HG03521 (cell line): ENCODE measurements around the gene SLC12A5.
"Not testable (repeated sequence)": the region's sequence is repeated elsewhere in the genome, so short reads cannot be mapped to it uniquely, and the experiment has no call there.

Experiments used
- ATAC-seq: cut with Tn5 transposase; IDR thresholded peaks from one replicate; pipeline ENCODE4 v1.9.1; 2021; ENCODE audit warnings: mild to moderate bottlenecking, moderate library complexity; ENCODE audit not compliant: unreplicated experiment

The SLC12A5 gene

GRCh38 chr20:46073443-46073842, 44.4 kb downstream of the SLC12A5 start:
- no peak for ATAC-seq

GRCh38 chr20:46074006-46074405, 45.0 kb downstream of the SLC12A5 start:
- no peak for ATAC-seq

GRCh38 chr20:46076806-46077205, 47.8 kb downstream of the SLC12A5 start:
- ATAC-seq = no peak

DNA sequence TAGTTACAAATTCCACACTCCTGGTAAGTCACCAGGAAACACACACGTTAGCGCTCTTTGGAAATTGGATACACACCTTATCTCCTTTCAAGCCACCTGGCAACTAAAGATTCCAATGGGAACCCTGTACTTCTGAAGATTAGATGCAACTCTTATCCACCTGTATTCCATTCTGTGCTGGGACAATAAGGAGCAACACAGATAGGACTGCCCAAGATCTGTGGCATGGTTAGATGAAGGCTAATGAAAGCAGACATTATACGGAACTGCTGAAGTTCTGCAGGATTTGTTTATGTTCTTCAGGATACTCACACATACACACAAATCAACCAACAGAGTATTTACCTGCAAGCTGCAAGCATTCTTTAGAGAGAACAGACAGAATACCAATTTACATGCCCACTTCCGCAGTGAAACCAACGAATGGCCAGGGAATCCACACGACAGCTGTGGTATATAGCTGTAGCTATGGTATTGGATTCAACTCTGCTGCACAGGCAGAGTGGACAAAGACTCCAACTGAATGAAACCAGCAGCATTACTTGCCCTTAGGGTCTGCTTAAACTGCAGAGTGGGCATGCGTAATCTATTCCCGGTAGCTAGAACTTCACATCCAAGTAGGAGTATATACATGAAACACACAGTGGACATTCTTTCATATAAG, 48.8 kb downstream of the SLC12A5 start:
- ATAC-seq = no peak

DNA sequence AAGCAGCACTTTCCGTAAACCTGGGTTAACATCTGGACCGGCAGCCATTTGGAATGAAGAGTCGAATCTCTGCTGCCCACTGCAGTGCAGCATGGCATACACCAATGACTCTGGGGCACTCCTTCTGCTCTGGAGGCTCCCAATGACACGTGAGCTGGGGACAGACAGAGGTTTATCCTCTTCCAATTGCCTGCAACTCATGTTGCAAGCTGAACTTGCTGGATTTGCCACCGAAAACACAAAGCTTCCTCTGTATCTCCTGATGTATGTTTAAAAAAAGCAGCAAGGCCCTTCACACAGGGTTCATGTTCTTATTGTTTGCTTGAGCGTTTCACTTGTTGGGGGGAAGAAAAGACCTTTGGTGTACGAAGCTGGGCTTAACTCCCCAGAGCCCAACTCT, 49.9 kb downstream of the SLC12A5 start:
- no peak for ATAC-seq

DNA sequence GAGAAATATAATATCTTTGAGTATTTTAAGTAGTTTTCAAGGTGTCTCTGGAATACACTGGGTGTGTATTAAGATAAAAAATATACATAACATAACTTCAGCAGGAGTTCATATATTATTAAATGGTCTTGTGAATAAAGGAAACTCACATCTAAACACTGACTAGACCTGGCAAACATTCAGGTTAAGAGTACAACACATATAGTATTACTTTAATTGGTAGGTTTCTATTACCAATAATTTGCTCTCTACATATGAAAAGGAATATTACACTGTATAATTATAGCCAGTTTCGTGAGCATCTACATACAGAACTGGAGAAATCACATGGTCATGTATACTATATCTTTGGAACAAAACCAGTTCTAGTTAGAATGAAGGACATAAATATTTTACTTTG, 52.1 kb downstream of the SLC12A5 start:
- ATAC-seq = no peak

DNA sequence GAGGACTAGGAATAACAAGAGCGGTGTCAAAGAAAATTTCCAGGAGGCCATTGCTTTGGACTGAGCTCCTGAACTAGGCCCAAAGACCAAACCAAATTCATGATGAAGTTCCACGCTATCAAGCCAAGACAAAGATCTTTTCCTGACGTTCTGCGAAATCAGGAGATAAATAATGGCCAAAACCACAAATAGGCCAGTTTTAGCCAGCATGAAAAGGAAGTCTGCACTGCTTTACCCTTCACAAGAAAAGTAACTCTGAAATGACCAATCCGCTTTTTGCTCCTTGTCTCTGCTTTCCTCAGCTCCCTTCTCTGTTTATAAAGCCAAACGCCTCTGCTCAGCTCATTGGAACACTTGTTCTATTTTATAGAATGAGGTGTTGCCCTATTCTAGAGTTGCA, 54.1 kb downstream of the SLC12A5 start:
- ATAC-seq = no peak

DNA sequence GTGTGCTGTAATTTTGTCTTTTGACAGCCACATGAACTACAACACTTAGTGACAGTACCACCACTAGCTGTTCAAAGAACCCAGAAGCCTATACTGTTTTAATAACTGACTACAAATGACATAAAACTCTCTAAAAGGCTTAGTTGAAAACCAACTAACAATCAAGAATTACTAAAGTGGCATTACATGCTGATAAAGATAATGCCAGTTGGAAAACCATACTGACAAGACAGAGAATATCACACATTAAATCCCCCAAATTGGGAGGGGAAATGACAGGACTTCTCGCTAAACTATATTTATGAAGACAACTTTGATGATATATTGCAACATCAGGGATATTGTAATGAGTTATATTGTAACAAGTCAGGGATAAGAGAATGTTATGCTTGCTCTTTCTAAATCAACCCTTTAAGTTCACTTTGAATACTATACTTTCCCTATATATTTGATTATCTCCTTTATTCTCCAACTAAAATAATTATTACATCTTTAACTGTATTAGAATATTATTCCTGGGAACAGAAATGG, 54.6 kb downstream of the SLC12A5 start:
- ATAC-seq = no peak

GRCh38 chr20:46084805-46085178, 55.8 kb downstream of the SLC12A5 start:
- ATAC-seq = no peak

DNA sequence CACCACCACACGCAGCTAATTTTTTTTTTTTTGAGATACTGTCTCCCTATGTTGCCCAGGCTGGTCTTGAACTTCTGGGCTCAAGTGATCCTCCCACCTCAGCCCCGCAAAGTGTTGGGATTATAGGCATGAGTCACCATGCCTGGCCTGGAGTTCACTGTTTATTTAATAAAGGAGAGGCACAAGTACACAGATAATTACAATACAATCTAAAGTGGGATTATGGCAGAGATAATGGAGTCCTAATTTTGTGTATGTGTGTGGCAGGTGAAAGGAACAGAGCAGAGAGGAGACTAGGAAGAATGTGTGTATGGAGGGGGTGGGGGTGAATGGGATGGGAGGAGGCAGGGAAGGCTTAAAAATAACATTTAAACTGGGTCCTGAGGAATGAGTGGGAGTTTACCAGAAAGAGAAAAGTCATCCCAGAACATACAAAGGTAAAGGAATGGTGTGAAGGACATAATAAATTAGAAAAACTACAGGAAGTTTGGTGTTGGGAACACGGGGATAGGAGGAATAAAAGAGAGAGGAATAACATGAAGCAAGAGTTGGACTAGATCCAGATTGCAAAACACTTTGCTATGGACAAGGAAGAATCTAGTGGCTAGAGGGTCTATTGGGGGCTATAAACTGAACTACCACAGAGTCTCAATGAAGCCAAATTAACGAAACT, 56.3 kb downstream of the SLC12A5 start:
- ATAC-seq = no peak

GRCh38 chr20:46087161-46087560, 58.1 kb downstream of the SLC12A5 start:
- no peak for ATAC-seq

DNA sequence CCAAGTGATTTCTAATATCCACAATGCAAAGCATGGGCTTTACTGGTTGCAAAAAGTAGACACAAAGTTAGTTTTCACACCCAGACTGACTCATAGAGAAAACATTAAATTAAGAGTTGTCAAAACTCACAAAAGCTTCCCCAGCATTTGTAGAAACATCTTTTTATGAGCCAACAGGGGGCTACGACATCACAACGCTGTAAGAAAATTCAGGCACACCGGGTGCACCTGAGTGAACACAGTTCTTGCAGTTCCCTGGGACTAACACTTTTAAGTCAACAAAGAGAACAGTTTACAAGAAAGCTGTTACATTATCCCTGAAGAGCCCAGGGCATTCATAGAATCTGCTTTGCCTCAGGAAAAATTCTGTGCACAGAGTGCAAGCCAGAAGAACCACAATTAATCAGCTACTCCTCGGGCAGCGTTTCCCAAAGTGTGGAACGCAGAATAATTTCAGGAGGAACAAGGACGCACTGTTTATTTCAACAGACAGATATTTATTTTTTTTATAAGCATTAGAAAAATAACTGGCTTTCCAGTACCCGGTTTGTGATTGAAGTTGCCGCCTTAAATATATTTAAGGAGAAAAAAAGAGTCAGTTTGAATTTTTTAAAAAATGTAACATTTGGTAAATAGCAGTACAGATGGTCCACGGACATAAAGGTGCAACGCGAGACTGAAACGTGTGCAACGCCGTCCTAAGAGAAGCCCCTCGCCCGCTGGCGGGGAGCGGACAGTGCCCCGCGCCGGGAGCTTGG, 59.6 kb downstream of the SLC12A5 start:
- no peak for ATAC-seq

DNA sequence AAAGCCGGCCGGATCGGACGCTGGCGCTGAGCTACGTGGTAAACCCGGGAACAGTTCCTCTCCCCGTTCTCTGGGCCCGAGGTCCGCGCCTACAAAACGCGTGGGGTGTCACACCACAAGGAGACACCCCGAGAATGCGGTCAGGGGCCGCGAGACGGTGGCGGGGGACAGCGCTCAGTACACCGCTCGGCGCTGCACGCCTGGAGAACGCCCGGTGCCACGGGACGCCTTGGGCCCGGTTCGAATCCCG, 60.1 kb downstream of the SLC12A5 start:
- ATAC-seq = peak; percentile 27

- ATAC-seq = peak; percentile 82
These were observed 60.7 kb downstream of the SLC12A5 start, which contains the start of gene NCOA5 for GRCh38 chr20:46089417-46090388. TSS of gene NCOA5 (minus strand) at chr20:46089962. CDS start at chr20:46079424, 10,538 bp downstream.

DNA sequence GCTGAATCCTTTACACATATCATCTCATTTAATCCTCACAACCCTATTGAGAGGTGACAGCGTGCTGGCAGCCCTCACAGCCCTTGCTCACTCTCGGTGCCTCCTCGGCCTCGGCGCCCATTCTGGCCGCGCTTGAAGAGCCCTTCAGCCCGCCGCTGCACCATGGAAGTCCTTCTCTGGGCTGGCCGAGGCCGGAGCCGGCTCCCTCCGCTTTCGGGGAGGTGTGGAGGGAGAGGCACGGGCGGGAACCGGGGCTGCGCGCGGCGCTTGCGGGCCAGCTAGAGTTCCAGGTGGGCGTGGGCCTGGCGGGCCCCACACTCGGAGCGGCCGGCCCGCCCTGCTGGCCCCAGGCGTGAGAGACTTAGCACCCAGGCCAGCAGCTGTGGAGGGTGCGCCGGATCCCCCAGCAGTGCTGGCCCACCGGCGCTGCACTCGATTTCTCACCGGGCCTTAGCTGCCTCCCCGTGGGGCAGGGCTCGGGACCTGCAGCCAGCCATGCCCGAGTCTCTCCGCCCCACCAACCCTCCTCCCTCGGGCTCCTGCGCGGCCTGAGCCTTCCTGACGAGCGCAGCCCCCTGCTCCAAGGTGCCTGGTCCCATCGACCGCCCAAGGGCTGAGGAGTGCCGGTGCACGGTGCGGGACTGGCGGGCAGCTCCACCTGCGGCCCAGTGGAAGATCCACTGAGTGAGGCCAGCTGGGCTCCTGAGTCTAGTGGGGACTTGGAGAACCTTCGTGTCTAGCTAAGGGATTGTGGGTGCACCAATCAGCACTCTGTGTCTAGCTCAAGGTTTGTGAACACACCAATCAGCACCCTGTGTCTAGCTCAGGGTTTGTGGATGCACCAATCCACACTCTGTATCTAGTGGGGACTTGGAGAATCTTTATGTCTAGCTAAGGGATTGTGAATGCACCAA, 62.9 kb downstream of the SLC12A5 start:
- not testable (repeated sequence) for ATAC-seq

- no peak for ATAC-seq
These were observed 64.5 kb downstream of the SLC12A5 start for GRCh38 chr20:46093531-46093930.

- no peak for ATAC-seq
These were observed 70.7 kb downstream of the SLC12A5 start for GRCh38 chr20:46099491-46100287.

DNA sequence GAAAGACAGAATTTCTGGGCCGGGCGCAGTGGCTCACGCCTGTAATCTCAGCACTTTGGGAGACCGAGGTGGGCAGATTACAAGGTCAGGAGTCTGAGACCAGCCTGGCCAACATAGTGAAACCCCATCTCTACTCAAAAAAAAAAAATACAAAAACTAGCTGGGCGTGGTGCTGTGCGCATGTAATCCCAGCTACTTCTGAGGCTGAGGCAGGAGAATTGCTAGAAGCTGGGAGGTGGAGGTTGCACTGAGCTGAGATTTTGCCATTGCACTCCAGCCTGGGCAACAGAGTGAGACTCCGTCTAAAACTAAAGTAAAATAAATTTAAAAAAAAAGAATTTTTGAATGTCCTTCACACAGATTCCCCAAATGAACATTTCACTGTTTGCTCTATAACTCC, 71.4 kb downstream of the SLC12A5 start:
- not testable (repeated sequence) for ATAC-seq

- ATAC-seq = no peak
These were observed 72.0 kb downstream of the SLC12A5 start for GRCh38 chr20:46100988-46101387.
